Measurements from ENCODE around the gene LYSET.
"Not testable (repeated sequence)": the region's sequence is repeated elsewhere in the genome, so short reads cannot be mapped to it uniquely, and the experiment has no call there.

LYSET gene

DNA sequence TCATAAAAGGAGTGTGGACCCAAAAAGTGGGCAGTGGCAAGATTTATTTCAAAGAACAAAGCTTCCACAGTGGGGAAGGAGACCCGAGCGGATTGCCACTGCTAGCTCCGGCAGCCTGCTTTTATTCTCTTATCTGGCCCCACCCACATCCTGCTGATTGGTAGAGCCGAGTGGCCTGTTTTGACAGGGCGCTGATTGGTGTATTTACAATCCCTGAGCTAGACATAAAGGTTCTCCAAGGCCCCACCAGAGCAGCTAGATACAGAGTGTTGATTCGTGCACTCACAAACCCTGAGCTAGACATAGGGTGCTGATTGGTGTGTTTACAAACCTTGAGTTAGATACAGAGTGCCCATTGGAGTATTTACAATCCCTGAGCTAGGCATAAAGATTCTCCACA, 15.5 kb upstream of the LYSET start:
- not testable (repeated sequence) for DNase-seq

DNA sequence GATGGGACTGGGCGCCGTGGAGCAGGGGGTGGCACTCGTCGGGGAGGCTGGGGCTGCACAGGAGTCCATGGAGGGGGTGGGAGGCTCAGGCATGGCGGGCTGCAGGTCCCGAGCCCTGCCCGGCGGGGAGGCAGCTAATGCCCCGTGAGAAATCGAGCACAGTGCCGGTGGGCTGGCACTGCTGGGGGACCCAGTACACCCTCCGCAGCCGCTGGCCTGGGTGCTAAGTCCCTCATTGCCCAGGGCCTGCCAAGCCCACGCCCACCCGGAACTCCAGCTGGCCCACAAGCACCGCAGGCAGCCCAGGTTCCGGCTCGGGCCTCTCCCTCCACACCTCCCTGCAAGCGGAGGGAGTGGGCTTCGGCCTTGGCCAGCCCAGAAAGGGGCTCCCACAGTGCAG, 15.0 kb upstream of the LYSET start:
- DNase-seq: not testable (repeated sequence)

GRCh38 chr14:93171376-93171775, 13.7 kb upstream of the LYSET start:
- no peak for DNase-seq

GRCh38 chr14:93173943-93174395, 11.1 kb upstream of the LYSET start:
- DNase-seq: no peak

DNA sequence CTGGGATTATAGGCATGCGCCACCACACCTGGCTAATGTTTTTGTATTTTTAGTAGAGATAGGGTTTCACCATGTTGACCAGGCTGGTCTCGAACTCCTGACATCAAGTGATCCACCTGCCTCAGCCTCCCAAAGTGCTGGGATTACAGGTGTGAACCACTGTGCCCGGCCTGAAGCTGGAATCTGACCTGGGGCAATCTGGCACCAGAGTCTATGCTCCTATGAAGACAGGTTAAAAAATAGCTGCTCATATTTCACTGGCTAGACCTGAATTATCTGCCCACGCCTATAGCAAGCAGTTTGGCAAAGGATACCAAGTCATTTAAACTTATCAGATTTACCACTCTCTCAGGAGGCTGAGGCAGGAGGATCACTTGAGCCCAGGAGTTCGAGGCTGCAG, 10.4 kb upstream of the LYSET start:
- not testable (repeated sequence) for DNase-seq

GRCh38 chr14:93175492-93175891, 9.6 kb upstream of the LYSET start:
- DNase-seq: no peak

- no peak for DNase-seq
These were observed 1.4 kb upstream of the LYSET start for GRCh38 chr14:93183596-93184317.

GRCh38 chr14:93185349-93185720, 218 bp downstream of the LYSET start:
- no peak for DNase-seq

GRCh38 chr14:93186466-93186865, 1.3 kb downstream of the LYSET start:
- DNase-seq: no peak

DNA sequence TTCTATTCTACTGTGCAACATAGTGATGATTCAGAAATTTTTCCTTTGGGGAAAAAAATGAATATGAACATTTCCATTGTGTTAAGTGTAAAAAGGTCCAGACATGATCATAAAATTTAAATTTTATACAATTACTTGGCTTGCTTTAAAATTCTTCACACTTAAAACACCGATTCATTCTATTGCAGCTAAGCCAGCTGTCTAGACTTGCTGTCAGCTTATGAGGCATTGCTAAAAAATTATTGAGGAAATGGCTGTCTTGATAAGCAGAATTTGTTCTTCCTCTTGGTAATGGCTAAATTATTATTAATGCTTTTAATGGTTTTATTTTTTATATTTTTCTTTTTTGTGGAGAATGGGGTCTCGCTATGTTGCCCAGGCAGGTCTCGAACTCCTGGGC, 1.8 kb downstream of the LYSET start:
- DNase-seq: no peak

GRCh38 chr14:93195316-93195999, 10.3 kb downstream of the LYSET start:
- no peak for DNase-seq

DNA sequence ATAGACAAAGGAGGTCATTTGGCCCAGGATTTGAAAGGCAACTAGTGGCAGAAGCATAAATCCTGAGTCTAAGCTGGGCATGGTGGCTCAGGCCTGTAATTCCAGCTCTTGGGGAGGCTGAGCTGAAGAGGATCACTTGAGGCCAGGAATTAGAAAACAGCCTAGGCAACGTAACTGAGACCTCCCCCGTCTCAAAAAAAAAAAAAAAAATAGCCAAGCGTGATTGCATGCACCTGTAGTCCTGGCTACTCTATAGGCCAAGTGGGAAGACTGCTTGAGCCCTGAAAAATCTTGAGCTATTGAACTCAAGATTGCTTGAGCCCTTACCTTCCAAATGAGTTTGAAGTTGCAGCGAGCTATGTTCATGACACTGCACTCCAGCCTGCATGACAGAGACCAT, 13.9 kb downstream of the LYSET start:
- no peak for DNase-seq

DNA sequence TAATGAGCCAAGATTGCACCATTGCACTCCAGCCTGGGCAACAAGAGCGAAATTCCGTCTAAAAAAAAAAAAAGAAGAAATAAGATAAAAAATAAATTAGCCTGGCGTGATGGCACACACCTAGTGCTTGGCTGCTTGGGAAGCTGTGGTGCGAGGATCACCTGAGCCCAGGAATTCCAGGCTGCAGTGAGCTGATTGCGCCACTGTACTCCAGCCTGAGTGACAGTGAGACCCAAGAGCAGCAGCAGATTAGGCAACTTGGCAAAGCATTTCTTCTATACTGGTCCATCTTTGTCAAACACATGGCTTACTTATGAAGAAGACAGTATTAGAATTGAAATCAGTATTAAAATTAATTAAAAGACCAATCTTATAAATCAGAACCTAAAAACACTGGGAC, 15.4 kb downstream of the LYSET start:
- DNase-seq: no peak

GRCh38 chr14:93201155-93201704, 16.1 kb downstream of the LYSET start:
- DNase-seq: no peak

GRCh38 chr14:93206793-93207467, 21.8 kb downstream of the LYSET start, which contains the start of the genes GON7 and UBR7:
TSS of gene GON7 (minus strand) at chr14:93207065. CDS start at chr14:93207037, 28 bp downstream.
TSS of gene UBR7 (plus strand) at chr14:93207256. CDS start at chr14:93207292, 36 bp downstream.
- DNase-seq: peak; percentile 94 to 98

DNA sequence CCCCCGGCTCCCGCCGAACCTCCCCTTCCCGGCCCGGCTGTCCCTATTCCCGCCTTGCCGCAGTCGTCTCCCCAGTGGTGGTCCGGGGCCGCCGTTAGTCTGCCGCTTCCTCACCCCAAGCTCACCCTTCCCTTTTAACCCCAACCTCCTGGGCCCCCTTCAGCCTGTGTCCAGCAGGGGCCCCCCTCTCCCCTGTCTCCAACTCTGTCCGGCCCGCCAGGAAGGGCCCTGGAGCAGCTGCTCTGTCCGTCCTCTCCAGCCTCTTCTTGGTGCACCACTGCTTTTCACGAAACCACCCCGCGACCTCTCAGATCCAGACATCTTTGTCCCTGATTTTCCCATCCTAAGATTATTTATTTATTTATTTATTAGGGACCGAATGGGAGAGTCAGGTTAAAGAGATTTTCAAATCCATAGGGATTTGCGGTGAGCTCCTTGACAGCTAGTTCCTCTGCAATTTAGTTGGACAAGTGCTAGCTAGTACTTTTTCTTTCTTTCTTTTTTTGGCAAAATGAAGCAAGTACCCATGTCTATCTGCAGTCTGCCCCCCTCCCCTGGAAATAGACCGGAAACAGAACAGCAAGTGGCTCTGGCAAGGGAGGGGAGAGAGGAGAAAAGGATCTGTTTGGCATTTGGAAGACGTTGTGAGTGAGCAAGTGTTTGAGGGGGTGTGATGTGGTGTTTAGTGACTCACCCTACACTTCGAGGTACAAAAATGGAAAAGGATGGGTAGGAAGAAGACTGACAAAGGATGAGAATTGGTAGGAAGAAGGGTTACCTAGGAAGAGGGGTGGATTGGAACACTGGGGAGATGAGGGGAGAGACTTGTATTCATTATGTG, 22.6 kb downstream of the LYSET start:
- peak in 1 of 2 experiments; percentile 60 for DNase-seq

DNA sequence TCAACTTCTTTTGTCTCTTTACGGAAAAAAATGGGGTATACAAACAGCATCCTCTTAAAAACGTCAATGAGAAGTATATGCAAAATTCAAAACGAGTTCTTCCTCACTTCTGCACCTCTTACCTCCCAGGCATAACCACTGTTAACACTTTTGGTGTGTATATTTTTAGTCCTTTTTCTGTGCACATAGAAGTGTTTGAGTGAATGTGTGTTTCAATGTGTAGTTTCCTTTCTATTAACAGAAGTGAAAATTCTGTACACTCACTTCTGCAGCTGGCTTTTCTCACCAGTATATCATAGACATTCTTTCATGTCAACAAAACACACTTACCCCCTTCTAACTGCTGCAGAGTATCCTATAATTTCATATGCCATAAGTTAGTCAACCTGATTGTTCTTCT, 27.3 kb downstream of the LYSET start:
- DNase-seq: no peak

DNA sequence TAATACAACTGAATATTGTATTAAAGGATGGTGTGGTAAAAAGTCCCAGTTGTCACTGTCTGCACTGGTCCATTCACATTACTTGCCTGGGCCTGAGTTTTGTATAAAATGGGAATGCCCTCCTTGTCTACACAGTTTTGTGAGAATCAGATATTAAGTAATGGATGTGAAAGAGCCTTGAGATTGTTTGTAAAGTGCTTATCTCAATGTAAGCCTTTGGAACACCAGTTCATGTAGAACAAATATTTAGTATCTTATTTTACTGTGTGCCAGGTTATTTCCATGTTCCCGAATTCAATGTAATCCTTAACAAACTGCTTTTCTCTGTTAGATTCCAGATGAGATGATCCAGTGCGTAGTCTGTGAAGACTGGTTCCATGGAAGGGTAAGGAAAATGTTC, 29.5 kb downstream of the LYSET start:
- no peak for DNase-seq

DNA sequence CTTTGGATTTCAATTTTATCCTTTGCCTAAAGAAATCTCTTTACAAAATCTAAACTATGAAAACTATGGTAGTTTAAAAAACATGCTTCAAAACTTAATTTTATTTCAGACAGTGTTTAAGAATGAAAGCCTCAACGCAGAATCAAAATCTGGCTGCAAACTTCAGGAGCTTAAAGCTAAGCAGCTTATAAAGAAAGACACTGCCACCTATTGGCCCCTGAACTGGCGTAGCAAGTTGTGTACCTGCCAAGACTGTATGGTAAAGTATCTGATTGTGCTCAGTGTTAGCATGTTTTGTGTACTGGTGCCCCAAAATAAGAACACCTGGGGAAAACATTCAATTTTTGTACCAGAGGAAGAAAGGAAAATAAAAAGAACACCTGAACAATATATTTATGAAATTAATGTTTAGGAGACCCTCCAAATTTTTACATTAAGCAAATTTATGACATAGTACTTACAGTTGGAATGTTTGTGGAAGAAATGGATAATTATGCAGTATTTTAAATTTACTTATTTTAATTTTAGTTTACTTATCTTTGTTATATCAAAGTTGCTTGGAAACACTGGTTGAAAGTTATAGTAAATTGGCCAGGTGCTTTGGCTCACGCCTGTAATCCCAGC, 34.1 kb downstream of the LYSET start:
- peak; percentile 15 to 53 for DNase-seq

DNA sequence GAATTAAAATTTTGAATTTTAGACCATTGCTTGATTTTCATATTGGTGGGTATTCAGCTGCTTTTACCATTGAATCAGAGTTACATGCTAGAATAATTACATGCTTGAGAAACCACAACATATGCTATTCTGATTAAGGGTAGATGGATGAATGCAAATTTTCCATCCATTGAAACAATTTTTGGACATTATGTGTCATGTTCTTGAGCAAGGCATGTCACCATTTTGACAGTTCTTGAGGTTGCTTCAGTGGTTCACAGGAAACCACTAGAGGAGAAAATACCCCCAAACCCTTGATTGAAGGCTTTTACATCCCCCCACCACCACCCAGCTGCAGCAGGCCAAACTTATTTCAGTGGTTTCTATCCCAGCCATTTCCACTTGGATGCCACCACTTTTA, 35.4 kb downstream of the LYSET start:
- DNase-seq: no peak

GRCh38 chr14:93223565-93223964, 38.4 kb downstream of the LYSET start:
- DNase-seq: no peak

DNA sequence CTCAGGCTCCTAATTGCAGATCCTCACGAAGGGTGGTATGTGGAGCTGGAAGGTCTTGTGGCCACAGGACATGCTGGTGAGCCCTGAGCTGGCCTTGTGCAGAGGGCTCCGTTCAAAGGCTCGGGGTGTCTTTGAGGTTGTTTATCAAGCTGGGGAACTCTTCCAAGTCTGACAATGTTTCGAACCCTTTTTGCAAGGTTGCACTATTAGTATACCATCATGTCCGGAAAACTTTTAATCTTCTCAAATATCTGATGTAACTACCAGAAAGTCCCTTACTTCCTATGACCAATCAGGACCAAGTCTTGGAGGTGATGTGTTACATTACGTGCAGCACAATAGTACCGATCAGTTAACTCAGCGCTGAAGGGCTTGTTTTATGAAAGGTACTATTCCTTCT, 43.4 kb downstream of the LYSET start:
- no peak for DNase-seq
